Endothelial cell of umbilical vein (primary cell): ENCODE results near the gene ZC3H12C. TPM values are rescaled to one million over a fixed set of nuclear protein-coding genes. Genes with fewer than 3 reads are reported as not detected.

Source experiments
- BruUV-seq: library from RNA; stranded (reverse); fragments of 400-500 nt; replicated peaks from 2 replicates; lab custom pipeline; 2021; lab: Mats Ljungman, UMichigan
- CTCF ChIA-PET: fragments of 300-600, 350-600 bp; sonication (Branson Sonifier 250); formaldehyde crosslinking; loops from one replicate; lab custom pipeline; 2021; ENCODE audit warnings: antibody characterized with exemption, inconsistent platforms; lab: Charles Lee
- POLR2A ChIA-PET: fragments of 300-600, 350-600 bp; sonication (Branson Sonifier 250); formaldehyde crosslinking; loops from one replicate; lab custom pipeline; 2021; ENCODE audit warnings: antibody characterized with exemption, inconsistent platforms; lab: Charles Lee
- DNase-seq: peaks from one replicate; pipeline ENCODE4 v3.0.0-alpha.2; 2011; ENCODE audit warnings: low read depth, low spot score
- FAIRE-seq: peaks from 2 replicates; lab custom pipeline; 2011; peaks lifted over from hg19 to GRCh38; lab: Jason Lieb, UNC
- H2AFZ ChIP-seq: 2 replicates; pipeline ENCODE4 v1.6.0; 2012; ENCODE audit warnings: low read depth, low read length, control low read depth, inconsistent platforms
- H3K27ac ChIP-seq: 2 replicates; pipeline ENCODE4 v1.5.1; 2011; ENCODE audit warnings: low read depth, mild to moderate bottlenecking, control low read depth, low read length, moderate library complexity; ENCODE audit not compliant: insufficient read depth
- H3K27me3 ChIP-seq, 2 experiments: 2 replicates each; pipeline versions ENCODE4 v1.6.0 to v1.6.1; 2011; ENCODE audit warnings: low read length in 2 of 2, mixed read lengths in 1 of 2; ENCODE audit not compliant: control insufficient read depth in 2 of 2, insufficient read depth in 2 of 2
- H3K36me3 ChIP-seq, 2 experiments: 2 replicates in 1 of 2; 3 replicates in 1 of 2; pipeline ENCODE4 v1.5.1; 2011; ENCODE audit warnings: low read length in 2 of 2, mild to moderate bottlenecking in 1 of 2, moderate library complexity in 1 of 2; ENCODE audit not compliant: control insufficient read depth in 2 of 2, insufficient read depth in 2 of 2; ENCODE audit errors: extremely low read depth in 1 of 2
- H3K4me1 ChIP-seq: 3 replicates; pipeline ENCODE4 v1.5.1; 2011; ENCODE audit warnings: mild to moderate bottlenecking, low read length; ENCODE audit not compliant: control insufficient read depth, insufficient read depth; ENCODE audit errors: extremely low read depth
- H3K4me2 ChIP-seq: 2 replicates; pipeline ENCODE4 v1.6.1; 2011; ENCODE audit warnings: low read length, control low read depth, mixed read lengths; ENCODE audit not compliant: insufficient read depth
- H3K4me3 ChIP-seq, 3 experiments: fragments of 200-600 bp in 1 of 3; sonication (generic), shearing (Covaris generic) in 1 of 3; replicated peaks in 1 of 3; 2 replicates each; pipeline ENCODE4 v1.5.1; 2011 to 2016; ENCODE audit warnings: control low read depth in 3 of 3, low read length in 3 of 3, mild to moderate bottlenecking in 2 of 3, inconsistent platforms in 1 of 3, low read depth in 1 of 3, moderate library complexity in 1 of 3; ENCODE audit not compliant: insufficient read depth in 1 of 3
- H3K79me2 ChIP-seq: 2 replicates; pipeline ENCODE4 v1.6.0; 2012; ENCODE audit warnings: low read length, inconsistent platforms; ENCODE audit not compliant: control insufficient read depth, insufficient read depth
- H3K9ac ChIP-seq: replicated peaks from 2 replicates; pipeline ENCODE3; 2011; ENCODE audit warnings: low read length, control low read depth; ENCODE audit not compliant: insufficient read depth; ENCODE audit errors: extremely low read depth
- H3K9me1 ChIP-seq: replicated peaks from 3 replicates; pipeline ENCODE4 v1.6.0; 2011; ENCODE audit warnings: mild to moderate bottlenecking, low read length; ENCODE audit not compliant: control insufficient read depth, insufficient read depth; ENCODE audit errors: extremely low read depth
- H3K9me3 ChIP-seq: replicated peaks from 2 replicates; pipeline ENCODE4 v1.5.1; 2012; ENCODE audit warnings: low read length, inconsistent platforms; ENCODE audit not compliant: control insufficient read depth, insufficient read depth
- H4K20me1 ChIP-seq: replicated peaks from 2 replicates; pipeline ENCODE3; 2011; ENCODE audit warnings: mild to moderate bottlenecking, low read length; ENCODE audit not compliant: control insufficient read depth, insufficient read depth; ENCODE audit errors: extremely low read depth
- EZH2 ChIP-seq: IDR thresholded peaks from 2 replicates; pipeline ENCODE4 v1.6.1; 2012; ENCODE audit warnings: borderline replicate concordance, low read depth, mild to moderate bottlenecking, moderate library complexity, low read length, inconsistent platforms; ENCODE audit not compliant: severe bottlenecking
- FOS ChIP-seq: IDR thresholded peaks from 2 replicates; pipeline ENCODE4 v1.6.1; 2011; ENCODE audit warnings: mild to moderate bottlenecking, low read length, moderate library complexity, borderline replicate concordance; ENCODE audit not compliant: insufficient read depth
- GATA2 ChIP-seq: IDR thresholded peaks from 2 replicates; pipeline ENCODE4 v1.7.0; 2011; ENCODE audit warnings: low read depth, mild to moderate bottlenecking, moderate library complexity, mixed read lengths, low read length; ENCODE audit not compliant: insufficient read length, insufficient read depth
- JUN ChIP-seq: IDR thresholded peaks from 2 replicates; pipeline ENCODE4 v1.6.1; 2011; ENCODE audit warnings: borderline replicate concordance, low read depth; ENCODE audit not compliant: insufficient read length, insufficient read depth
- MYC ChIP-seq: IDR thresholded peaks from one replicate; pipeline ENCODE4 v1.6.1; 2011; ENCODE audit warnings: mild to moderate bottlenecking, low read depth, low read length
- POLR2A ChIP-seq: IDR thresholded peaks from 2 replicates; pipeline ENCODE4 v1.6.1; 2012; ENCODE audit warnings: low read depth, mild to moderate bottlenecking, control low read depth, low read length
- POLR2AphosphoS5 ChIP-seq: IDR thresholded peaks from 2 replicates; pipeline ENCODE4 v1.6.1; 2012; ENCODE audit warnings: low read depth, mild to moderate bottlenecking, control low read depth, low read length, moderate library complexity; ENCODE audit not compliant: insufficient read depth
- dilution Hi-C: fragments of 300-500 bp; cut with MboI; formaldehyde crosslinking; loops from one replicate; pipeline ENCODE4 v1.15.0; 2019; ENCODE audit warnings: low sequenced_read_pairs; ENCODE audit not compliant: extremely low pct_ligation_motif_present
- intact Hi-C: fragments of 100-400 bp; cut with micrococcal nuclease; formaldehyde crosslinking; loops from one replicate; pipeline ENCODE4 v1.10.0; 2022
- polyA plus RNA-seq, 4 experiments: library from polyadenylated mRNA; depleted of rRNA in 3 of 4; stranded (reverse) in 3 of 4; unstranded in 1 of 4; fragments of >200 nt; gene quantifications; 2 replicates each; pipeline versions ENCODE4 v1.2.1 to v1.2.3, GENCODE V29; 2011 to 2012; ENCODE audit warnings: missing spikeins in 1 of 4
- total RNA-seq: library from RNA; stranded (reverse); gene quantifications from 2 replicates; pipeline ENCODE4 v1.2.3, GENCODE V29; 2021
- TF ChIP-seq, protein P1 (sequence below), 2 donors: IDR thresholded peaks; 1 replicate in 1 of 2; 2 replicates in 1 of 2; pipeline ENCODE4 v1.5.1; 2011; ENCODE audit warnings: low read length in 2 of 2, mild to moderate bottlenecking in 2 of 2, moderate library complexity in 2 of 2, control low read depth in 1 of 2, inconsistent platforms in 1 of 2, low read depth in 1 of 2; ENCODE audit not compliant: insufficient read depth in 1 of 2; ENCODE audit errors: extremely low read depth in 1 of 2
- TF ChIP-seq, protein P2 (sequence below): IDR thresholded peaks from 2 replicates; pipeline ENCODE4 v1.6.1; 2011; ENCODE audit not compliant: insufficient read depth, insufficient read length

Gene ZC3H12C
- total and polyA plus RNA-seq, 2 donors (not counting 3 experiments of a cell fraction or from before 2014, with no cell fraction given) = 5.5 to 14.7 TPM

DNA sequence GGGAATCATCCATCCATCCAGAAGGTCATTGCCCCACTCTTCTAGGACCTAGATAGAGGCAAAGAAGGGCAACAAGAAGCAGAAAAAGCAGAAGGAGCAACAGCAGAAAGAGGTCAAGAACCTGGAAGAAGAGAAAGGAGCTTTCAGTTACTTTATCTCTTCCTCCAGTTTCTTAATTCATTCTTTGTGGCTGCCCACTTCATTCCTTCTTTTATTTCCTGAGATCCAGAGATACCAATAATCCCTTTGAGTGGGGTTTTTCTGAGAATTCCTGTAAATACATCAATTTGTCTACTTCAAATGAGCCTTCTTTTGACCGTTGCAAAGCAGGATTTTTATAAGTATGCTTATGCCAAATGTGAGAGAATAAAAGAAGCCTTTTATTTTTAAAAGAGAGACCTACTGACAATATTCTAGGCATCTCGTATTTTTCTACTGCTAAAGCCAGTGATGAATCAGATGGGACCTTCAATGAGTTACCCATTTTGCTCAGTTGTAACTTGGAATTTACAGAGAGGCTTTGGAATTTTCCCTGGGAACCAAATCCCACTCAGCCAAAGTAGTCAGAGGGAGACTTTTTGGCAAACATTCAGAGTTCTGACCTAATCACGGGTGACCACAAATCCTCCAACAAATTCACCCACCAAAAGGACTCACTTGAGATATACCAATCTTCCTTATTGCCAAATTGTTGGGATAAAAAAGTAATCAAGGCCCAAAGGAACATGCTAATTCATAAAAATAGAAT, 54.9 kb downstream of the ZC3H12C start:
- dilution Hi-C loops (no loop called here), intact Hi-C loops (loop anchor here (1.0 to 2.0 kb wide), 2 partner anchors 49 to 202 kb away; no protein-coding TSS in a partner anchor)
- TSS peak; percentile 45 for BruUV-seq
- TF ChIP-seq GATA2 = peak; percentile 38
- TF ChIP-seq JUN = no peak
- TF ChIP-seq, protein P1, sequence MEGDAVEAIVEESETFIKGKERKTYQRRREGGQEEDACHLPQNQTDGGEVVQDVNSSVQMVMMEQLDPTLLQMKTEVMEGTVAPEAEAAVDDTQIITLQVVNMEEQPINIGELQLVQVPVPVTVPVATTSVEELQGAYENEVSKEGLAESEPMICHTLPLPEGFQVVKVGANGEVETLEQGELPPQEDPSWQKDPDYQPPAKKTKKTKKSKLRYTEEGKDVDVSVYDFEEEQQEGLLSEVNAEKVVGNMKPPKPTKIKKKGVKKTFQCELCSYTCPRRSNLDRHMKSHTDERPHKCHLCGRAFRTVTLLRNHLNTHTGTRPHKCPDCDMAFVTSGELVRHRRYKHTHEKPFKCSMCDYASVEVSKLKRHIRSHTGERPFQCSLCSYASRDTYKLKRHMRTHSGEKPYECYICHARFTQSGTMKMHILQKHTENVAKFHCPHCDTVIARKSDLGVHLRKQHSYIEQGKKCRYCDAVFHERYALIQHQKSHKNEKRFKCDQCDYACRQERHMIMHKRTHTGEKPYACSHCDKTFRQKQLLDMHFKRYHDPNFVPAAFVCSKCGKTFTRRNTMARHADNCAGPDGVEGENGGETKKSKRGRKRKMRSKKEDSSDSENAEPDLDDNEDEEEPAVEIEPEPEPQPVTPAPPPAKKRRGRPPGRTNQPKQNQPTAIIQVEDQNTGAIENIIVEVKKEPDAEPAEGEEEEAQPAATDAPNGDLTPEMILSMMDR (IDR thresholded peaks at IDR 0.05; ENCODE audit: extremely low read depth in 1 of 2, insufficient read depth in 1 of 2, low read depth in 1 of 2, low read length in 2 of 2) = no peak
- TF ChIP-seq POLR2AphosphoS5 = no peak
- TF ChIP-seq MYC = no peak
- no peak for TF ChIP-seq EZH2
- TF ChIP-seq FOS = no peak
- no peak for TF ChIP-seq POLR2A
- TF ChIP-seq, protein P2, sequence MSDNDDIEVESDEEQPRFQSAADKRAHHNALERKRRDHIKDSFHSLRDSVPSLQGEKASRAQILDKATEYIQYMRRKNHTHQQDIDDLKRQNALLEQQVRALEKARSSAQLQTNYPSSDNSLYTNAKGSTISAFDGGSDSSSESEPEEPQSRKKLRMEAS = no peak
- CTCF ChIA-PET = interaction anchor here (0.9 to 1.8 kb wide), 4 partner anchors 11 to 295 kb away, joined by 3 to 4 read pairs (median 3); partner anchors contain the start of gene RDX
- Histone ChIP-seq H3K4me1 (peaks cover 33% of the 10 kb centered on the region), H3K4me3 (no peak overlapping the region), H3K9ac (no peak overlapping the region), H4K20me1 (no peaks in the 10 kb centered on the region), H3K9me1 (no peaks in the 10 kb centered on the region), H3K79me2 (peaks cover 46% of the 10 kb centered on the region), H3K4me2 (peak overlapping the region; percentile 75), H3K36me3 (no peaks in the 10 kb centered on the region), H3K27me3 (no peaks in the 10 kb centered on the region), H3K9me3 (no peaks in the 10 kb centered on the region), H3K27ac (peak overlapping the region; percentile 74), H2AFZ (no peak overlapping the region)
- POLR2A ChIA-PET = no interaction called here
- no peak for FAIRE-seq
- peak; percentile 52 for DNase-seq
